GM21723 (cell line): ENCODE results near the gene RREB1.

Experiments used
- ATAC-seq: cut with Tn5 transposase; IDR thresholded peaks from one replicate; pipeline ENCODE4 v1.9.1; 2021; ENCODE audit warnings: mild to moderate bottlenecking, moderate library complexity; ENCODE audit not compliant: unreplicated experiment

RREB1 gene

DNA sequence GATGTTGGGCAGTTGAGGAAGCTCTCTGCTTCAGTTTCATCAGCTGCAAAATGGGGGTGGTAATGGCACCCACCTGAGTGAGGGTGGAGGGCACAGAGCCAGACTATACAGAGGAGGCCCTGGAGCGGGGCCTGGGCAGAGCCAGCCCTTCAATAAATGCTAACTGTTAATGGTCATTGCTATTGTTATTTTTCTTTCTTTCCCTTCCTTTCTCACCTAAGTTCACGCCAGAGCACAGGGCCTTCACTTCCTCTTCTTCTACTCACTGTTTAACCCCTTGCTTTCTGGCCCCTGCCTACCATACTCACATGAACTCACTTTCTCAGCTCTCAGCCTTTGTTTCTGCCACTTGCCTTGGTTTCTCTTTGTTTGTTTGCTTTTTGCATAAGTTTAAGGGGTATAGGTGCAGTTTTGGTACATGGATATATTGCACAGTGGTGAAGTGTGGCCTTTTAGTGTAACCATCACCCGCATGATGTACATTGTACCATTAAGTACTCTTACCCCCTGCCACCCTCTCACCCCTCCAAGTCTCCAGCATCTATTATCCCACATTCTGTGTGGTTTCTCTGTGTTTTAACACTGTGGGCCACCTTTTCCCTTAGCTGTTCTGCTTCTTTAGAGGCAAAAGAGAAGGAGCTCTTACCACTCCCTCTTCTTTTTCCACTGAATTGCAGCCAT lies 7.5 kb upstream of the RREB1 start:
- ATAC-seq, result peak; percentile 55

DNA sequence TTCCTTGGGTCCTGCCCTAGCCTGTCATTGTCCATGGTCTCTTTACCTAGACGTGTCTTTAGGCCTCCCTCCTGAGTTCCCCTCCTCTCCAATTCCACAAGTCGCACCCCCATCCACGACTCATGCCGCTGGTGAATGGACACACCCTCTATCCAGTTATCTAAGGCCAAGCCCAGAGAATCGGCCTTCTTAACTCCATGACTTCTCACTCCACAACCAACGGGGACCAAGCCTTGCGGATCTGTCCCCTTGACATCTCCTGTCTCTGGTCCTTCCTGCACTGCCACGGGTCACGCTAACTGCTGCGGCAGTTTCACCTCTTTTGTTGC lies 7.0 kb upstream of the RREB1 start:
- no peak for ATAC-seq

DNA sequence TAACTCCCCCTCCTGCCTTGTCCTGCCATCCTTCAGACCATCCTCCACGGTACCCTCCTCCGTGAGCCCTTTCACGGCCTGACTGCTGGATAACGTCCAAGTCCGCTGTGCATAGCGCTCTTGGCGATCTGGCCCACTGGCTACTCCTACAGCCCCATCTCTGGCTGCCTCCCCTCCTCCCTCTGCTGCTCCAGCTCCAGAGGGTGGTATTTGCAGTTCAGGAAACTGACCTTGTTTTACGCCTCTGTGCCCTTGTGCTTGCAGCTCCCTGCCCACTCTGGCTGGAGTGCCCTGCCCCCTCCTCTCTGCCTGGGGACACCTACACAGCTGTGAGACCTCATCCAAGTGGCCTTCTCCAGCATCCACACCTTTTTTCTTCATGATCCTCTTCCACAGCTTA lies 6.5 kb upstream of the RREB1 start:
- no peak for ATAC-seq

DNA sequence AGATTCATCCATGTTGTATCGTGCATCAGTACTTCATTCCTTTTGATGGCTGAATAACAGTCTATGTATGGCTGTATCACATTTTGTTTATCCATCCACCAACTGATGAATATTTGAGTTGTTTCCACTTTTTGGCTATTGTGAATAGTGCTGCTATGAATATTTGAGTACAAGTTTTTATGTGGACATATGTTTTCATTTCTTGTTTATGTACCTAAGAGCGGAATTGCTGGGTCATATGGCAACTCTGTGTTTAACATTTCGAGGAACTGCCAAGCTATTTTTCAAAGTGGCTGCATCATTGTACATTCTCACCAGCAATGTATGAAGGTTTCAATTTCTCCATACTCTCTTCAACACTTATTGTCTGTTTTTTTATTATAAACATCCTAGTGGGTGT lies 3.0 kb upstream of the RREB1 start:
- ATAC-seq, result no peak

DNA sequence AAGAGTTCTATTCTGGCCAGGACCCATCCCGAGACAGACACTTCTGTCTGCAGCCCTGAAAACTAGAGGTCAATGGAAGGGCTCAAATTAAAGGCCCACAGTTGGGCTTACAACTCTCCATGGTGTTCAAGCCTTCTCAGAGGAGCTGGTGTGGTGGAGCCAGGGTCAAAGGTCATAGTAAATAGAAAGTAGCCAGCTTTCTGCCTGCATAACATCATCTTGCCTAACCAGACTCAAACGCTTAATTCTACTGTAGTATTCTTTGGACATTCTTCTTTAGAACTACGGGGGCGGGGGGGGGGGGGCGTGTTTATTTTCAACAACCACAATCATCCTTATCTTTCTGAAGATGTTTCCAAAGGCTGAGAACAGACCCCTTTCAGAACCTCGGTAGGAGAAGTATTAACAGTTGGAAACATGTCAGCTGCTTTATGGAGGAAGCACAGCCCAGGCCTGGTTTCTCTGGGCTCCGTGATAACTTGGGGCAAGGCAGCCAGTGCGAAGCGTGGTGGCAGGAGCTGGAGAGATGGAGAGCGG lies 1.5 kb upstream of the RREB1 start:
- no peak for ATAC-seq

DNA sequence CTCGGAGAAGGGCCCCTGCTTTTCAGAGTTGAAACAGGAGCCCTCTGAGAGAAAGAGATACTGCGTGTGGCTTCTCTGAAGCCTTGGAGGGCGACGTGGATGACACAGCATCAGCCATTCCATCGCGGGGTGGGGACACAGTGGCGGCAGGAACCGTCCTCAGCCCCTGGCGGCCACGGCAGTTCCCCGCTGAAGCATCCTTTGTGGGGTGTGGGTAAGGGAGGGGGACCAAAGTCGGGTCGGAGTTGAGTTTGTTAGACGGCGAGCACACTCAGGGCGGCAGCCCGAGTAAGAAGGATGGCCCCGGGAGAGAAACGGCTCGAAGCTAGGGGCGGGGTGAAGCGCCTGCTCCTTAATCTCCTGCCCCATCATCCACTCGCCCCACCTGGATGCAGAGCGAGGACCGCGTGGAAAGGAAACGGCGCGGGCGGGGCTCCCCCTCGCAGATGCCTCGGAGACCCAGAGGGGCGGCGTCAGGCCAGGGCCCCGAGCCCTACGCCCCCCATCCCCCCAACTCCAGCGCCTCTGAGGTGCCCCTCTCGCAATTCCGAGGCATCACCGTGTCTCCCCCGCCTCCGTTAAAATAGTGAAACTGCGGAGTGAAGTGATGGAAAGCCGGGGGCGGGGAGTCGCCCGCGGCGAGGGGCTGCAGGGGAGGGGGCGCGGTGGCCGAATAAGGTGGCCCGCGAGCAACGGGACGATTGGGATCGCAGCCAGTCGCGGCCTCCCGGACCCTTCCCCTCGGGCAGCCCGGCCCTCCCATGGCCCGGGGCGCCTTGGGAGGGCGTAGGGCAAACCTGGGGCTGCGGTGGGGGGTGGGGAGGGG lies 796 bp upstream of the RREB1 start:
- peak; percentile 33 for ATAC-seq

DNA sequence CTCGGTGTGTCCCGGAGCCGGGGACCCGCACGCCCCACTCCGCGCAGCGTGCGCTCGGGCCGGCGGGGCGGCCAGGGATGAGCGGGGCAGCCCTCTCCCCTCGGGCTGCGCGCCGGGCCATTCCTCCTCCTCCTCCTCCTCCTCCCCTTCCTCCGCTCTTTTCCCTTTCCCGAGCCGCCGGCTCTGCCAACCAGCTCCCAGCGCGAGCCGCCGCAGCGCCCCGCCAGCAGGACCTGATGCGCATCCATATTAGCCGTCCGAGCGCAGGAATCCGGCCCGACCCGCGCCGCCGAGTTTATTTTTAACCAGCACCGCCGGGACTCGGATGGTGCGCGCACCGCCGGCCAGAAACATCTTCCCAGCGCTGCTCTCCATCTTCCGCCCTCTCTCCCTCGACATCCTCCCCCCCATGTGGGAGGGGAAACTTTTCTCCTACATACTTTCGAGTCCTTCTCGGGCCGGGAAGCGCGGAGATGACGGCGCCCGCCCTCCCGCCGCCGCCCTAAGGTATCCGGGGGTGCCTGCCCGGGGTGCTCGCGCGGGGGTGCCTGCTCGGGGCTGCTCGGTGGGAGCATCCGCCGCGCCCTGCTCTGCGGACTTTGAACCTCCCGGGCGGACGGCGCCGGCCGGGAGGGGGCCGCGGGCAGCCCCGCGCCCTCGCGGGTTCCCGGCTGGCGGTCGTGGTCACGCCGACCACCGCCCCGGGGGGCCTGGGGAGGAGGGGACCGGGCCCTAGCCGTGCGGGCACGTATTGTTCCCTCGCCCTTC lies 619 bp downstream of the RREB1 start:
- ATAC-seq, result peak; percentile 10

DNA sequence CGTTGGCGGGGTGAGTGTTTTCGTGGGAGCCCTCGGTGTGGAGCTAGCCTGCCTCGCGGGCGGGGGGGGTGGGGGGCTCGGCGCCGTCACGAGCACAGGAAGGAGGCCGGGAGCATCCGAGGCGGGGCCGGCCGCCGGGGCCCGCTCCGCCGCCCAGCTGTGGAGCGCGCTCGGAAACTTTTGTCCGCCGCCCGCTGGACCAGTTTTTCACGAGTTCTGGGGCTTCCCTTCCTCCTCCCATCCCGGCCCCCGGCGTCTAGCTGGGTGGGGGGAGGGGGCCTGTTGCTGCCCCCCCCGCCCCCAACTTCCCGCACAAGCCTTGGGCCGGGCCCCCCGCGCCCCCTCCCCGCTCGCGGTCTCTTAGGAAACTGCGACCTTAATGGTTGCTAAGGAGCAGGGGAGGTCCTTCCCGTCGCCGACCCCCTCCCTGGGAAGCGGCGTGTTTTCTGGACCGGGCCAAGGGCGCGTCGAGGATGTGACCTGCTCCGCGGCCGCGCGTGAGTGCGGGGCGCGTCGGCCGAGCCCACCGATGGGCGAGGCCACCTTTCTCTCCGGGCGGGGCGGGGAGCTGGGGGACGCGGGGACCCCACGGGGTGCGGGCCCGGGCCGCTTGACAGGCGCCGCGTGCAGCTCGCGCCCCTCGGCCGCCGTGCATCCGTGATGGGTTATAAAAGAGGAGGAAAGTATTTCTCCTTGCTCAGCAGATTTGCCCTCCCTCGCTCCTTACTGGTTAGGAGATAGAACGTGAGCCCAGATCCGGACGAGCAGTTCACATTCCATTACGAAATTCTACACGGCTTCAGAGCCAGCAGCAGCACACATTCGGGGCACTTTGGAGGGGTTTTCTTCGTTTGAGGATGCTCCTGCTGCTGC lies 1.4 kb downstream of the RREB1 start:
- peak; percentile 7 for ATAC-seq

DNA sequence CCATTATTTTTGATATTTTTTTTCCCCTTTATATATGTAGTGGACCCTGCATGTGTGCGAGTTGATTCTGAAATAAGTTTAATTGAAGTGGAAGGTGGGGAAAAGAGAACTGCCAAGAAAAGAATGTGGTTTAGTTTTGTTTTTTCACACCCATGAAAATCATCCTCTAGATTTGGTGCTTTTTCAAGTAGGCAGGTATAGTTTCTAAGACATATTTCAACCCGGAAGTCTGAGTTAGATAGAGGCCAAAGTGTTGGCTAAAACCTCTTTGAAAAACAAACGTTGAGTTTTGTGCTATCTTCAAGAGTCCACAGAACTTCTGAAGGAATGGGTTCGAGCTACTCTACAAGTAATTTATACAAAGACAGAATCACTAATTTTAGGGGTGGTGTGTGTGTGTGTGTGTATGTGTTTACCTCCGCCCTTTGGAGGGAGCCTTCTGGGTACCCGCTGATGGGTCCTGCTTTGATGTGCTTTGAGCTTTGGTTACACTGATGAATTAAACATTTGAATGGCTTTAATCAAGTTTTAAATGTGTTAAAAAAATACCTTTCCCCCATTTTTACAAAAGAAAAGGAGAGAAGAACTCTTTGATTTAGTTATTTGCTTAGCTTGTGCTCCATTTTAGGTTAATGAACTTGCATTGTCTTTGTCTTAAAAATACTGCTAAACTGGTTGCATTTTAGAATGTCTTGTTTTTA lies 2.5 kb downstream of the RREB1 start:
- ATAC-seq, result no peak

DNA sequence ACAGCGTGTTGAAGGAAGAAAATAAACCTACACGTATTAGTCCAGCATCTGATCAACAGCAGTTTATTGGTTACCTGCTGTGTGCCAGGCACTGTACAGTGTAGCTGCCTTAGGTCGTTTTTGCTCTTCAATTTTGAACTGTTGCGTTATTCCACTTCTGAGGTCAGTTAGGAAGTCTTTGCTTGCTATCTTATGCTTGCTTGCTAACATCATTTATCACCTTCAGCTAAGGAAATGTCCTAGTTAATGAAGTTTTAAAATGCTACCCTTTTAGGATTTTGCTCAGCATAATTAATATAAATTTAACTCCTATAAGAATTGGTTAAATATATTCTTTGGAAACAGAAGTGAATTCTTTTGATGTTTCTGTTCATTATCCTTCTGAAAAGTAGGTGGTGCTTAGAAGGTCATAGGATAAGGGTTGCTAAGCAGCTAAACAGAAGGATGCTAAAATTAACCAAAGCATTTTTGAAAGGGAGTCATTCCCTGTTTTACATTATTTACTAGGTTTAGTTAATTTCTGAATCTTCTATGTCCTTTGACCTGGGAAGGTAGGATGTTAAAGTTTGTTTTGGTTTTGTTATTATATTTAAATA lies 3.4 kb downstream of the RREB1 start:
- ATAC-seq, result no peak

DNA sequence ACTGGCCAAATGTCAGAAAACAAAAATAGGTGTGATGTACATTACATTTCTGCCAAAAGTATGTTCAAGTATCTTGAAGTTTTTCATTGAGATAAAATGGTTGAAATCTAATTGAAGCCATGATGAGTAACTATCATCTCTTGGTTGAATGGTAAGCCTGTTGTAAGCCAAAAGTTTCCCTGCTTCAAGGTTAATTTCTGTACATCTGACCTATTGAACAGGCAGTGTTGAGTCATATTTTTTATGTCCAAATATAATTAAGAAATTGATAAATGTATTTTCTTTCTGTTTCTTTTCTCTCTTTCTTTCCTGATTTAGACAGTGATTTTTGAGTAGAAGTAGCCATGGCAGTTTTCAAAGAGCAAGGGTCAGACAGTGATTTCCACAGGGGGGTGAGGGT lies 4.4 kb downstream of the RREB1 start:
- ATAC-seq, result no peak

DNA sequence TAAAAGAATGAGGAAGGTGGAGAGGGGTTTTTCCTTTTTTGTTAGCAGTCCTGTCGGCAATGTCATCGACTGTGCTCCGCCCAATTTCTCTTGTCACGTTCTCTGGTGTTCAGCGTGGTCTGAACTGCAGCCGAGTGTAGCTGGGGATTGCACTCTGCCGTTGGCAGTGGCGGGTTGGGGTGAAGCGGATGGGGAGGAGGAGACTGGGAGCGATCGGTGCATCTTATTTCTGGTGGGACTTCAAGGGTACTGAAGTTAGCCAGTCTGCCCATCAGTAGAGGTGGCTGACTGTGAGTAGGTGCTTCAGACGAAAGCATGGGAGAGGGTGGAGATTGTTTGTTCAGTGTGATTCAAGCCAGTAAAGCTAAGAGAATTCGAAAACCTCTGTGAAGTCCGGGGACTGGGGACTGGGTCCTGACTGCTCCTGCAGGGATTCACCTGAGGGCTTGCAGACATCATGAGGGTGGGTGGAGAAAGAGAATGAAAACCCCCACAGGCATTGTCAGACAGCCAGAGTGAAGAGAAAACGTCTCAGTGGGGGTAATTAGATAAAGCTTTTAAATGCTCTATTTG lies 5.1 kb downstream of the RREB1 start:
- peak; percentile 38 for ATAC-seq

DNA sequence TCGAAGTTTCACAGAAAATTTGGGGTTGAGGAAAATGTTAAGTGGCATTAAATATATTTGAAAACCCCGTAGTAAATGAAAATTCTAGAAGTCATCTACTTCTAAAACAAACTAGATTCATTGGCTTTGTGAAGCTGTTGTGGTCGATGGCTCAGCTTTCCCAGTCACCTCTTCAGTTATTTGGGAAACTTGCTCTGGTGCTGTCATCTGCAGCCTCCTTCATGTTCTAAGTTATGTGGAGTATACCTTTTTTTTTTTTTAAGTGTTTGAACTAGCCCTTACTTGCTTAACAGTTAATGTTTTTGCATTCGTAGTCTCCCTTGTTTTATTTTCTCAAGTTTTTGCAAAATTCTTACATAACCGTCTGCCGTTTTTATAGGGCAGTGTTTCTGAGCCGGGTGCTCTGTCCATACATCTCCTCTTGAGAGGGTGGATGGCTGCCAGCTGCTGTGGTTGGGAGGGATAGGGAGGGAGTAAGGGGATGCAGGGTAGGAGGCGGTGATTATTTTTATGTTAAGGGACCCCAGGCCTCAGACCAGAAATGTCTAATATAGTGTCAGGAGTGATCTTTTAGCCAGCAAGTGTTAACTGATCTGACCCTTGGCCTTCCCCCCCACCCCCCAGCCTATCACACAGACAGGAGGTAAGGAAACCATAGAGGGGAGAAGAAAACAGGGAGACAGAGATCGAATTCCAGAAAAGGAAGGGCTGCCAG lies 7.1 kb downstream of the RREB1 start:
- ATAC-seq, result no peak

DNA sequence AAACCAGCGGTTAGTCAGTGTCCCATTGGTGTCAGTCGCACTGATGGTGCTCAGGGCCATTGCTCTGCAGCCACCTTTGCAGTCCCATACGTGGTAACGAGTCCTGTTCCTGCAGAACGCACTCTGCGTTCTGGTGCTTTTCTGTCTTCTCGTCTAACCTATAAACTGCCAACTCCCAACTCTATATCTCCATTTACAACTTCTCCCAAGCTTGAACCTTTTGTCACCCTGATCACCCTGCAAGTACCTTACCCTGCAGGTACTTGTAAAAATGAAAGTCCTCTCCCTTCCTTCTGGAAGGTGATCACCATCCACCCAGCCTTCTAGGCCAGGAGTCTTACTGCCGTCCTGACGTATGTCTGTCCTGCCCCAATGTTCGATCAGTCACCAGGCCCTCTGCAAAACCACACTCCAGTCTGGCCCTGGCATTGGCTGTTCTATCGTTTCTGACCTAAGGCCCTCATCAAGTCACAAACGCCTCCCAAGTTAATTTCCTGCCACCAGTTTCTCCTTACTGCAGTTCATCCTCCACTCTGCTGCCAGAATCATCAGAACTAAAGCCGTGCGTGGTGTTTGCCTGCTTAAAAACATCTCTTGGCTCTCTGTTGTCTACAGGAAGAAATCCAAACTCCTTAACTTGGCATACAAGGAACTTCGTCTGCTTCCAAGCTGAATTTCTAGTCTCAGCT lies 7.9 kb downstream of the RREB1 start:
- no peak for ATAC-seq

DNA sequence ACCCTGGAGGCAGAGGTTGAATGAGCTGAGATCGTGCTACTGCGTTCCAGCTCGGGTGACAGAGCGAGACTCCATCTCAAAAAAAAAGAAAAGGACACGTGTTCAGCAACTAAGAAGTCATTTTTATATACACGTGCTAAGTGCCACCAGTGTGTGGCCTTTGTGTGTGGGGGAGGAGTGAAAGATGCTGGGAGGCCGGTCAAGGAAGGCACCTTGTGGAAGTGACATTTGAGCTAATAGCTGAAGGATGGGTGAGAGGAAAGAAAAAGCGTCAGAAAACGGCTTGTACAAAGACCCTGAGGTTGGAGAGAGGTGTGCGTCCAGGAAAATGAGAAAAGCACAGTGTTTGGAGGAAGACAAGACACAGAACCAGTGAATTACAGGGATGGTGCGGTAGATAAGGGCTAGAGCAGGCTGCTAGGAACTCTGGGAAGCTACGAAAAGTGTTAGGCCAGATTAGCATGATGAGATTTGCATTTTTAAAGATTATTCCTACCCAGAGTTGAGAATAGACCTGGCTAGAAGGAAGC lies 11.6 kb downstream of the RREB1 start:
- ATAC-seq, result no peak

DNA sequence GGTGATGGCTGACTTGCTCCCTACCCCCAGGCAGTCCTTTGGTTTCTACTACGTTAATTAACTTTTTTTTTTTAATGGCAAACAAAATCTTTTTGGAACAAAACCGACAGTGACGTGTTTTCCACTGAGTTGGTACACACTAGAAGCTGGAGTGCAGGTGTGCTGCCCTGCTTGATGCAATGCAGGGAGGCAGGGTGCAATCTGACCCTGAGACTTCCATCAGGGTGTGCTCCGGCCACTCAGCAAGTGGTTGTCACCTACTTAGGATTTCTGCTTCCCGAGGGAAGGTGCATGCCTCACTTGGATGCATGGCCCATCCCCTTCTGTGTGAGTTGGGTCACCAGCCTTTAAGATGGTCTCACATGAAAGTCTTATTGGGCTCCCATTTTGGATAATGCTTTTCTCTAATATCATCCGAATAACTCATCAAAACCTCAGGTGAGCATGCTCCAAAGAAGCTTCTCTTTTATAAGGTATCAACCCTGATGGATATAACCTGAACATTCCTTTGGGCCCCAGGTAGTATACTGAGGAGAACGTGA lies 14.0 kb downstream of the RREB1 start:
- ATAC-seq, result no peak

DNA sequence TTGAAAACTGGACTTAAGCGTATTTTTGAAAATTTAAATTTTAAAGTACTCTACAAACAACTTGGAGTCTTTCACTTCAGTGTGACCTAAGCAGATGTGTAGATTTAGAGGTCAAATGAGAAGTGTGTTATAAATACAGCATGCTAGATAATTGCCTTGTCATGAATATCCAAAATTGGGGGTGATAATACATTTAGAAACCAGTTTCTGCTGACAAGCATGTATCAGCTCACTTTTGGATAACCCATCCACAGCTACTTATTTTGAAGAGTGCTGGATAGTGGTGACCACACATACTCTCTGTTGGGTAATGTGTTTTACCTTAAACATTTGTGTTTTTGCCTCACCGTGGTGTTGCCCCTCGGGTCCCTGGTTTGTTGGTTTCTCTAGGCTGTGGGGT lies 14.9 kb downstream of the RREB1 start:
- ATAC-seq, result no peak

DNA sequence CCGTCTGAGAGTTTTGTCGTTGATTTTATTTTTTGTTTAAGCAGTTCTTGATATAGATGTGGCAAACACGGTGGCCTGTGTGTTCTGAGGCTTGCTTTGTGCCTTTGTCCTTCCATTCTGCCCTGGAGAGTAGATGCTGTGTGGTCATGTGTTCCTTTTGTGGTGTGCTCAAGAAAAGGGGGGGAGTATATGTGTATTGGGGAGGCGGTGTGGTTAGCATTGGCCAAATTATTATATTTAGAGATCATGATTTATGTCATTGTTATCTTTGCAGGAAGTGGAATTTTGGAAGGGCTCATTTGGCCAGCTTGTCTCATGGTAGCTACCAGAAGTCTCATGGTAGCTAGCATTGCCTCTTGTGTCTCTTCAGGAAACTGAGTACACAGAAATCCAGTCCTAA lies 16.4 kb downstream of the RREB1 start:
- ATAC-seq, result no peak
